Transverse colon (tissue), 4 donors: Measurements from ENCODE around the gene P2RY12.

Source experiments
- EP300 ChIP-seq: sonication (generic); formaldehyde crosslinking; IDR thresholded peaks from one replicate; pipeline ENCODE4 v1.6.1; 2017; ENCODE audit warnings: antibody characterized with exemption, low read depth
- POLR2A ChIP-seq: fragments of 450-650 bp; IDR thresholded peaks from one replicate; pipeline ENCODE4 v1.6.1; 2016; ENCODE audit warnings: antibody characterized with exemption, mild to moderate bottlenecking, moderate library complexity
- POLR2AphosphoS5 ChIP-seq, 3 donors: sonication (generic); formaldehyde crosslinking; IDR thresholded peaks; one replicate each; pipeline ENCODE4 v1.6.1; 2016; ENCODE audit warnings: antibody characterized with exemption in 3 of 3
- TF ChIP-seq, protein P1 (sequence below), 5 experiments: fragments of 200-600 bp in 3 of 5; fragments of 450-650 bp in 2 of 5; sonication (generic) in 3 of 5; IDR thresholded peaks; 1 replicate in 2 of 5; 2 replicates in 3 of 5; pipeline ENCODE4 v1.5.1; 2016 to 2017; ENCODE audit warnings: antibody characterized with exemption in 5 of 5, inconsistent platforms in 3 of 5, mild to moderate bottlenecking in 2 of 5, moderate library complexity in 1 of 5

DNA sequence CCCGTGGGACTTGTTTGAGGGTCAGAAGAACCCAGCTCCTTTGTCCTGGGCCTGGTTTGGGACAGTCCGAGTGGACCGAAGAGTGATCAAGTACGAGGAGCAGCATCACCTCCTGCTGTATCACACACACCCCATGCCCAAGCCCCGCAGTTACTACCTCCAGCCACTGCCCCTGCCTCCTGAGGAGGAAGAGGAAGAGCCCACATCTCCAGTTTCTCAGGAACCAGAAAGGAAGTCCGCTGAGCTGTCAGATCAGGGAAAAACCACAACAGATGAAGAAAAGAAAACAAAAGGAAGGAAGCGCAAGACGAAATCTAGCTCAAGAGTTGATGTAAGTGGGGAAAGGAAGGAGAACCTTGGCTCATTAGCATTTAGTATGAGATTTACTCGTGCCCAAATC is 3.3 kb upstream of the P2RY12 start:
- TF ChIP-seq POLR2AphosphoS5 (IDR thresholded peaks at IDR 0.05) (no peak), POLR2A (no peak), EP300 (no peak)
- TF ChIP-seq, protein P1, sequence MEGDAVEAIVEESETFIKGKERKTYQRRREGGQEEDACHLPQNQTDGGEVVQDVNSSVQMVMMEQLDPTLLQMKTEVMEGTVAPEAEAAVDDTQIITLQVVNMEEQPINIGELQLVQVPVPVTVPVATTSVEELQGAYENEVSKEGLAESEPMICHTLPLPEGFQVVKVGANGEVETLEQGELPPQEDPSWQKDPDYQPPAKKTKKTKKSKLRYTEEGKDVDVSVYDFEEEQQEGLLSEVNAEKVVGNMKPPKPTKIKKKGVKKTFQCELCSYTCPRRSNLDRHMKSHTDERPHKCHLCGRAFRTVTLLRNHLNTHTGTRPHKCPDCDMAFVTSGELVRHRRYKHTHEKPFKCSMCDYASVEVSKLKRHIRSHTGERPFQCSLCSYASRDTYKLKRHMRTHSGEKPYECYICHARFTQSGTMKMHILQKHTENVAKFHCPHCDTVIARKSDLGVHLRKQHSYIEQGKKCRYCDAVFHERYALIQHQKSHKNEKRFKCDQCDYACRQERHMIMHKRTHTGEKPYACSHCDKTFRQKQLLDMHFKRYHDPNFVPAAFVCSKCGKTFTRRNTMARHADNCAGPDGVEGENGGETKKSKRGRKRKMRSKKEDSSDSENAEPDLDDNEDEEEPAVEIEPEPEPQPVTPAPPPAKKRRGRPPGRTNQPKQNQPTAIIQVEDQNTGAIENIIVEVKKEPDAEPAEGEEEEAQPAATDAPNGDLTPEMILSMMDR (IDR thresholded peaks at IDR 0.05), result no peak
